Endothelial cell of umbilical vein (primary cell): Measurements from ENCODE around the gene HK1.

Source experiments
- CTCF ChIP-seq, 2 donors: IDR thresholded peaks; 1 replicate in 1 of 2; 2 replicates in 1 of 2; pipeline ENCODE4 v1.5.1; 2011; ENCODE audit warnings: low read length in 2 of 2, mild to moderate bottlenecking in 2 of 2, moderate library complexity in 2 of 2, control low read depth in 1 of 2, inconsistent platforms in 1 of 2, low read depth in 1 of 2; ENCODE audit not compliant: insufficient read depth in 1 of 2; ENCODE audit errors: extremely low read depth in 1 of 2
- EZH2 ChIP-seq: IDR thresholded peaks from 2 replicates; pipeline ENCODE4 v1.6.1; 2012; ENCODE audit warnings: borderline replicate concordance, low read depth, mild to moderate bottlenecking, moderate library complexity, low read length, inconsistent platforms; ENCODE audit not compliant: severe bottlenecking
- FOS ChIP-seq: IDR thresholded peaks from 2 replicates; pipeline ENCODE4 v1.6.1; 2011; ENCODE audit warnings: mild to moderate bottlenecking, low read length, moderate library complexity, borderline replicate concordance; ENCODE audit not compliant: insufficient read depth
- GATA2 ChIP-seq: IDR thresholded peaks from 2 replicates; pipeline ENCODE4 v1.7.0; 2011; ENCODE audit warnings: low read depth, mild to moderate bottlenecking, moderate library complexity, mixed read lengths, low read length; ENCODE audit not compliant: insufficient read length, insufficient read depth
- JUN ChIP-seq: IDR thresholded peaks from 2 replicates; pipeline ENCODE4 v1.6.1; 2011; ENCODE audit warnings: borderline replicate concordance, low read depth; ENCODE audit not compliant: insufficient read length, insufficient read depth
- MAX ChIP-seq: IDR thresholded peaks from 2 replicates; pipeline ENCODE4 v1.6.1; 2011; ENCODE audit not compliant: insufficient read depth, insufficient read length
- MYC ChIP-seq: IDR thresholded peaks from one replicate; pipeline ENCODE4 v1.6.1; 2011; ENCODE audit warnings: mild to moderate bottlenecking, low read depth, low read length
- POLR2A ChIP-seq: IDR thresholded peaks from 2 replicates; pipeline ENCODE4 v1.6.1; 2012; ENCODE audit warnings: low read depth, mild to moderate bottlenecking, control low read depth, low read length
- POLR2AphosphoS5 ChIP-seq: IDR thresholded peaks from 2 replicates; pipeline ENCODE4 v1.6.1; 2012; ENCODE audit warnings: low read depth, mild to moderate bottlenecking, control low read depth, low read length, moderate library complexity; ENCODE audit not compliant: insufficient read depth

- TF ChIP-seq CTCF (IDR thresholded peaks at IDR 0.05; ENCODE audit: extremely low read depth in 1 of 2, insufficient read depth in 1 of 2, low read depth in 1 of 2, low read length in 2 of 2) (peak; percentile 81 to 90), MYC (no peak), POLR2AphosphoS5 (no peak), POLR2A (no peak), EZH2 (no peak), JUN (no peak), MAX (no peak), FOS (no peak), GATA2 (no peak)
Observed at GRCh38 chr10:69237528-69238159, 40.7 kb upstream of the HK1 start.
